Peyer's patch (tissue), 4 donors: ENCODE data around the gene EHF. TPM values are rescaled to one million over a fixed set of nuclear protein-coding genes. Genes with fewer than 3 reads are reported as not detected.

Experiments used
- DNase-seq, 3 donors: peaks; one replicate each; pipeline ENCODE4 v3.0.0-alpha.2; 2017 to 2019
- H3K27ac ChIP-seq, 4 donors: fragments of 200-600 bp; sonication (generic); one replicate each; pipeline ENCODE4 v1.5.1; 2016 to 2019
- H3K27me3 ChIP-seq, 2 donors: fragments of 200-600 bp; sonication (generic); one replicate each; pipeline ENCODE4 v1.5.1; 2019
- H3K36me3 ChIP-seq, 3 donors: fragments of 200-600 bp; sonication (generic); one replicate each; pipeline ENCODE4 v1.5.1; 2016 to 2019
- H3K4me1 ChIP-seq, 4 donors: fragments of 200-600 bp; sonication (generic); one replicate each; pipeline ENCODE4 v1.5.1; 2016 to 2019
- H3K4me3 ChIP-seq, 4 donors: fragments of 200-600 bp; sonication (generic); 1 replicate in 3 of 4; 2 replicates in 1 of 4; pipeline ENCODE4 v1.5.1; 2016 to 2019; ENCODE audit warnings: mild to moderate bottlenecking in 1 of 4
- H3K9me3 ChIP-seq, 4 donors: fragments of 200-600 bp; sonication (generic); one replicate each; pipeline ENCODE4 v1.5.1; 2016 to 2019; ENCODE audit warnings: mild to moderate bottlenecking in 1 of 4
- CTCF ChIP-seq, 6 experiments: fragments of 450-650 bp in 4 of 6; fragments of 200-600 bp in 2 of 6; sonication (generic) in 1 of 6; IDR thresholded peaks; one replicate each; pipeline ENCODE4 v1.5.1; 2017 to 2019; ENCODE audit warnings: antibody characterized with exemption in 6 of 6, mild to moderate bottlenecking in 3 of 6, moderate library complexity in 1 of 6
- POLR2A ChIP-seq, 2 donors: fragments of 450-650 bp; IDR thresholded peaks; one replicate each; pipeline ENCODE4 v1.5.1; 2017; ENCODE audit warnings: antibody characterized with exemption in 2 of 2, mild to moderate bottlenecking in 2 of 2, moderate library complexity in 2 of 2
- total RNA-seq, 4 donors: library from RNA; depleted of rRNA; stranded (reverse); fragments of >200 nt; gene quantifications; one replicate each; pipeline ENCODE4 v1.1.0, GENCODE V29; 2016

EHF gene
- total RNA-seq, 4 donors from 2014 or later: 75.9 to 143 (median 106) TPM

DNA sequence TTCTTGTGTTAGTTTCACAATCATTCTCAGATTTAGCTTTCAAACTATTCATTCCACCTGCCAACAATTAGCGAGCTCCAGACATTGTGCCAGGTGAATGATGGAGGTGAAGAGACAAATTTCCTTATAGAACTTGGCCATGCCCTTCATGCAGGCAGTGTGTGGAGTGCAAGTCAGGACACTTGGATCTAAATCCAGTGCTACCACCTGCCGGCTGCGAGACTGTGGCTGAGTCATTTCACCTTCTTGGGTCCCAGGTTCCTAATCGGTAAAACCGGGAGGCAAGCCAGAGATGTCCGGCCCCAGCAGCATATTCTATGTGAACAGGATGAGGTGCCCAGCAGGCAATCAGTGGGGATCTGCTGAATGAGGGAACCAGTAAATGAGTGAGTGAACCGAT lies 18.6 kb upstream of the EHF start:
- Histone ChIP-seq H3K36me3 (no peaks in the 10 kb centered on the region), H3K27ac (peak overlapping the region in 3 of 4 donors; percentile 19 to 88 (median 87)), H3K9me3 (no peaks in the 10 kb centered on the region), H3K27me3 (no peaks in the 10 kb centered on the region), H3K4me1 (peaks cover 0 to 59% (median 2%) of the 10 kb centered on the region in 4 donors), H3K4me3 (no peak overlapping the region)
- DNase-seq: peak in 1 of 3 donors; percentile 62
- peak in 1 of 6 experiments; percentile 18 for TF ChIP-seq CTCF (IDR thresholded peaks at IDR 0.05)
- no peak for TF ChIP-seq POLR2A (IDR thresholded peaks at IDR 0.05)

DNA sequence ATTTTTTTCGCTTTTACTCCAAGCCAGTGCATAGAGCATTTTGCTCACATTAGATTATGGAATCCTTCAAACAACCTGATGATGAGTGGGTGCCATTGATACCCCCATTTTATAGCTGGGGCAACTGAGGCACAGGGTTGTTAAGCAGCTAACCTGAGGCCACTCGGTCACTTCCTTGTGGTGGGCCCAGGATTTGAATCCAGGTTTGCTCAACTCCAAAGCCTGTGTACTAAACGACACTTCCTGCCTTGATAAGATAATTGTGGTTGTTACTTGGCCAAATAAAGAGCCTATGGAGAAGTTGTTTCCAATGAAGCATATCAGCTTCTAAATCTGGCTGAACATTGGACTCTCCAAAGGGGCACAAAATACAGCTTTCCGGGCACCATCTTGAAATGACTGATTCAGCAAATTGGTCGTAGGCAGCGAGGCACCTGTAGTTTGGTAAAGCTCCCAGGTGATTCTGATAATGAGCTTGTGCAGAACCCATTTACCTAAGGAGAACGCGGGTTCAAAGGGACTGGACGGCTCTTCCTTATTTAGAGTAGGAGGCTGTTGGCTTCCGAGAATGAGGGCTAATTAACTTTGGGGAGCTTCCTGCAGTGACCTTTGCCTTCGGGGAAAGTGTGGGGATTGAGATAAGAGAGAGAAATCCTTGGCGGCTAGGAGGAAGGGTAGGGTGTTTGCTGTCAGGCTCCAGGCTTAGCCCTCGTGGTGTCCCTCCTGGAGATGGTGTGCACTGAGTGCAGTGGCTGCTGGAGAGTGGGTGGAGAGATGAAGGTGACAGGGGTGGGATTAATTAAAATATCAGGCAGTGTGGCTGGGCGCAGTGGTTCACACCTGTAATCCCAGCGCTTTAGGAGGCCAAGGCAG lies 17.5 kb upstream of the EHF start:
- no peaks in the 10 kb centered on the region for H3K27me3 ChIP-seq
- peaks cover 0 to 59% (median 2%) of the 10 kb centered on the region in 4 donors for H3K4me1 ChIP-seq
- no peaks in the 10 kb centered on the region for H3K9me3 ChIP-seq
- H3K4me3 ChIP-seq: no peak overlapping the region
- H3K36me3 ChIP-seq: no peaks in the 10 kb centered on the region
- TF ChIP-seq POLR2A (IDR thresholded peaks at IDR 0.05) (no peak), CTCF (IDR thresholded peaks at IDR 0.05) (peak in 2 of 6 experiments; percentile 18 to 19)
- H3K27ac ChIP-seq: peak overlapping the region in 3 of 4 donors; percentile 19 to 88 (median 87)
- peak in 2 of 3 donors; percentile 71 to 78 for DNase-seq

DNA sequence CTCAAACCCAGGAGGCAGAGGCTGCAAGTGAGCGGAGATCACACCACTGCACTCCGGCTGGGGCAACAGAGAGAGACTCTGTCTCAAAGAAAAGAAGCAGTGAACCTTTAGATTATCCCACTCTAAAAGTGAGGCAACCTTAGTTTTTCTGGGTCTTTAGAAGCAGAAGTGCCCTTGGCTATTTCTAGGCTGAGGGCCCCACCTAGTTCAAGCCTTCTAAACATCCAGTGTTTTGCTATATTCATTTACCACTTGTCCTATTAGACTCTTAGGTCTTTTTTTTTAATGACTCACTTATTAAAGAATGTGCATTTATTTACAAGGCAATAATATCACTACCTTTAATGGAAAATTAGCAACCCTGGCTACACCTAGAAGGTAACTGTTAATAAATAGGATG lies 16.7 kb upstream of the EHF start:
- no peaks in the 10 kb centered on the region for H3K27me3 ChIP-seq
- H3K4me3 ChIP-seq: no peak overlapping the region
- no peaks in the 10 kb centered on the region for H3K36me3 ChIP-seq
- TF ChIP-seq POLR2A (IDR thresholded peaks at IDR 0.05) (no peak), CTCF (IDR thresholded peaks at IDR 0.05) (no peak)
- no peak for DNase-seq
- H3K9me3 ChIP-seq: no peaks in the 10 kb centered on the region
- peak overlapping the region in 3 of 4 donors; percentile 18 to 88 (median 87) for H3K27ac ChIP-seq
- peaks cover 0 to 55% (median 2%) of the 10 kb centered on the region in 4 donors for H3K4me1 ChIP-seq

GRCh38 chr11:34604911-34605310 lies 16.0 kb upstream of the EHF start:
- no peak overlapping the region for H3K4me3 ChIP-seq
- peak overlapping the region in 2 of 4 donors; percentile 87 to 88 for H3K27ac ChIP-seq
- peak in 2 of 3 donors; percentile 59 for DNase-seq
- H3K27me3 ChIP-seq: no peaks in the 10 kb centered on the region
- peaks cover 0 to 48% (median 0%) of the 10 kb centered on the region in 4 donors for H3K4me1 ChIP-seq
- no peak for TF ChIP-seq CTCF (IDR thresholded peaks at IDR 0.05)
- TF ChIP-seq POLR2A (IDR thresholded peaks at IDR 0.05): no peak
- no peaks in the 10 kb centered on the region for H3K9me3 ChIP-seq
- H3K36me3 ChIP-seq: no peaks in the 10 kb centered on the region

DNA sequence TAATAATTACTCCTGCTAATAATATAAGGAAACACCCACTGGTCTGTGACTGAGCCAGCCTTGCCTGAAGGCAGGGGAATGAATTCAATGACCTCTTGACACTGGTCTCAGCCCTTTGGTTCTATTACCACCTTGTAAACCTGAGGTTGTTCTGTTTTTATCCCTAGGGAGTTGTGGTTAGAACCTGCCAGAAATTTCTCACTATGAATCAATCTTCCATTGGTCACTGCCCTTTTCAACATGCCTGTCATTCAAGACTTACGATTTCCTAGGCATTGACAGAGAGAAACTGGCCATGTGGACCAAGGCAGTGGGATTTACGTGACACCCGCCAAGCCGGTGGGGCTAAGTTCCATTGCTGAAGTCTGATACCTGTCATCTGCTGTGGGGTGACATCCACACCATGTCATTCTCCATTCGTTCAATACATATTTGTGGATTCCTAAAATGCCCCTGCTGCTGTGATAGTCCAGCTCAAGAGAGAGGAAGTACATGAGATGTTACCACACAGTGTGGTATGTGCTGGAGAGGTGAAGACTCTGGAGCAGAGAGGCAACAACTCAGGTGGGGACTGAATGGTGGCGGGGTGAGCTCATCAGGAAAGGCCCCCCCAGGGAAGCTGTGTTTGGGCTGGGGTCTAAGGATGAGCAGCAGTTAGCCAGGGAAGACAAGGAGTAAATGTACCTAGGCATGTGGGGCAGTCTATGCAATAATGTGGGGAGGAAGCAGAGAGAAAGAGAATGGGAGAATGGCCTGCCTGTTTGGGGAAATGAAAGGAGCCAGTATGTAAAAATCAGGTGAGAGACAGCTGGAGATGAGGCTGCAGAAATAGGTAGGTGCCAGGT lies 15.2 kb upstream of the EHF start:
- Histone ChIP-seq H3K4me1 (peaks cover 0 to 40% (median 0%) of the 10 kb centered on the region in 4 donors), H3K27ac (no peak overlapping the region), H3K27me3 (no peaks in the 10 kb centered on the region), H3K9me3 (no peaks in the 10 kb centered on the region), H3K36me3 (no peaks in the 10 kb centered on the region), H3K4me3 (no peak overlapping the region)
- no peak for TF ChIP-seq CTCF (IDR thresholded peaks at IDR 0.05)
- no peak for TF ChIP-seq POLR2A (IDR thresholded peaks at IDR 0.05)
- DNase-seq: no peak
